Body of pancreas (tissue), 4 donors: Measurements from ENCODE around the gene ADGRF3.

Source experiments
- CTCF ChIP-seq, 7 experiments: fragments of 450-650 bp in 4 of 7; fragments of 200-600 bp in 3 of 7; sonication (generic) in 3 of 7; IDR thresholded peaks; one replicate each; pipeline ENCODE4 v1.5.1; 2016 to 2019; ENCODE audit warnings: antibody characterized with exemption in 7 of 7
- POLR2A ChIP-seq, 3 donors: fragments of 450-650 bp; IDR thresholded peaks; one replicate each; pipeline ENCODE4 v1.6.1; 2016; ENCODE audit warnings: antibody characterized with exemption in 3 of 3, mild to moderate bottlenecking in 2 of 3

- TF ChIP-seq CTCF (IDR thresholded peaks at IDR 0.05) (no peak), POLR2A (IDR thresholded peaks at IDR 0.05) (no peak)
These were observed 63.0 kb downstream of the ADGRF3 start for GRCh38 chr2:26283606-26284005.
